Thoracic aorta (tissue), 2 donors: ENCODE data around the gene RGS19. TPM values are rescaled to one million over a fixed set of nuclear protein-coding genes. Genes with fewer than 3 reads are reported as not detected.

ENCODE experiments used
- ATAC-seq: fragments of 150-250 bp; one replicate; pipeline ENCODE4 v1.8.0; 2017; ENCODE audit warnings: low read depth; ENCODE audit not compliant: insufficient number of reproducible peaks, low FRiP score
- DNase-seq: peaks from one replicate; pipeline ENCODE4 v3.0.0-alpha.2; 2020; ENCODE audit warnings: low spot score
- H3K27ac ChIP-seq, 2 donors: fragments of 200-600 bp; sonication (generic); 1 replicate in 1 of 2; 2 replicates in 1 of 2; pipeline ENCODE4 v1.5.1; 2016; ENCODE audit warnings: mild to moderate bottlenecking in 2 of 2, moderate library complexity in 2 of 2
- H3K27me3 ChIP-seq: fragments of 200-600 bp; sonication (generic); replicated peaks from 2 replicates; pipeline ENCODE4 v1.6.0; 2016; ENCODE audit warnings: mild to moderate bottlenecking; ENCODE audit not compliant: insufficient read depth
- H3K36me3 ChIP-seq: fragments of 200-600 bp; sonication (generic); one replicate; pipeline ENCODE4 v1.5.1; 2016
- H3K4me1 ChIP-seq, 2 donors: fragments of 200-600 bp; sonication (generic); 1 replicate in 1 of 2; 2 replicates in 1 of 2; pipeline versions ENCODE4 v1.5.1 to v1.6.0; 2016; ENCODE audit warnings: low read depth in 2 of 2, mild to moderate bottlenecking in 1 of 2; ENCODE audit not compliant: control insufficient read depth in 1 of 2
- H3K4me3 ChIP-seq: fragments of 200-600 bp; sonication (generic); 2 replicates; pipeline ENCODE4 v1.5.1; 2016; ENCODE audit warnings: mild to moderate bottlenecking
- H3K9me3 ChIP-seq: fragments of 200-600 bp; sonication (generic); 2 replicates; pipeline ENCODE4 v1.5.1; 2016
- total RNA-seq, 2 donors: library from RNA; depleted of rRNA; stranded (reverse); fragments of >200 nt; gene quantifications; one replicate each; pipeline versions ENCODE4 v1.1.0 to v1.2.3, GENCODE V29; 2016
- TF ChIP-seq, protein P1 (sequence below): fragments of 200-600 bp; sonication (generic); IDR thresholded peaks from one replicate; pipeline ENCODE4 v1.5.1; 2019; ENCODE audit warnings: antibody characterized with exemption

RGS19 gene
- total RNA-seq, 2 donors from 2014 or later = 20.6 to 41.2 TPM

GRCh38 chr20:64068386-64069208, 10.7 kb downstream of the RGS19 start:
- H3K27me3 ChIP-seq = no peaks in the 10 kb centered on the region
- H3K4me3 ChIP-seq = no peak overlapping the region
- ATAC-seq (no peak), DNase-seq (no peak)
- H3K9me3 ChIP-seq = no peaks in the 10 kb centered on the region
- no peak overlapping the region for H3K27ac ChIP-seq
- H3K36me3 ChIP-seq = peaks cover 24% of the 10 kb centered on the region
- H3K4me1 ChIP-seq = peaks cover 14 to 17% of the 10 kb centered on the region in 2 donors
- TF ChIP-seq, protein P1, sequence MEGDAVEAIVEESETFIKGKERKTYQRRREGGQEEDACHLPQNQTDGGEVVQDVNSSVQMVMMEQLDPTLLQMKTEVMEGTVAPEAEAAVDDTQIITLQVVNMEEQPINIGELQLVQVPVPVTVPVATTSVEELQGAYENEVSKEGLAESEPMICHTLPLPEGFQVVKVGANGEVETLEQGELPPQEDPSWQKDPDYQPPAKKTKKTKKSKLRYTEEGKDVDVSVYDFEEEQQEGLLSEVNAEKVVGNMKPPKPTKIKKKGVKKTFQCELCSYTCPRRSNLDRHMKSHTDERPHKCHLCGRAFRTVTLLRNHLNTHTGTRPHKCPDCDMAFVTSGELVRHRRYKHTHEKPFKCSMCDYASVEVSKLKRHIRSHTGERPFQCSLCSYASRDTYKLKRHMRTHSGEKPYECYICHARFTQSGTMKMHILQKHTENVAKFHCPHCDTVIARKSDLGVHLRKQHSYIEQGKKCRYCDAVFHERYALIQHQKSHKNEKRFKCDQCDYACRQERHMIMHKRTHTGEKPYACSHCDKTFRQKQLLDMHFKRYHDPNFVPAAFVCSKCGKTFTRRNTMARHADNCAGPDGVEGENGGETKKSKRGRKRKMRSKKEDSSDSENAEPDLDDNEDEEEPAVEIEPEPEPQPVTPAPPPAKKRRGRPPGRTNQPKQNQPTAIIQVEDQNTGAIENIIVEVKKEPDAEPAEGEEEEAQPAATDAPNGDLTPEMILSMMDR = no peak

DNA sequence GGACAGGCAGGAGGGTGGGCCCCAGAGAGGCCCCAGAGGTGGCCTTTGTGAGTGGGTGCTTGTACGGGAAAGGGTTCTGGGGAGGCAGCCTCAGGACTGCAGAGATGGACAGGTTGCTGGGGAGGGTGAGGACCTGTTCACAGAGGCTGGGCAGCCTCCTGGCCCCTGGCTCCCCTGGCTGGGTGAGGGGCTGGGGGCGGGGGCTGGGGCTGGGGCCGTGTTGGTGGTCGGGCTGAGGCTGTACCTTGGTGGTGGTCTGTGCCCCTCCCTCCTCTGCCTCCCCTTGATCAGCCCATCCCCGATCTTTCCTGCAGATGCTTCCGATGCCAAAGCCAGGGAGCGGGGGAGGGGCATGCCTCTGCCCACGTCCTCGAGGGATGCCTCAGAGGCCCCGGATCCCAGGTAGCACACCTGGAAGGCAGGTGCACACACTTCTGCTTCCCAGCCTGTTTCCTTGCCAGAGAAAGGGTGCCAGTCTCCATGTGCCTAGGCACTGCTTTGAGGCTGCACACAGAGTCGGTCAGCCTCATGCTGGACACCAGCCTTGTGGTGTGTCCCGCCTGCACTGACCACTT, 11.5 kb downstream of the RGS19 start:
- no peak for DNase-seq
- Histone ChIP-seq H3K27ac (no peak overlapping the region), H3K27me3 (no peaks in the 10 kb centered on the region), H3K9me3 (no peaks in the 10 kb centered on the region), H3K4me1 (peaks cover 14 to 17% of the 10 kb centered on the region in 2 donors), H3K36me3 (peaks cover 16% of the 10 kb centered on the region), H3K4me3 (no peak overlapping the region)
- TF ChIP-seq, protein P1 = no peak
- no peak for ATAC-seq

- peaks cover 18 to 23% of the 10 kb centered on the region in 2 donors for H3K4me1 ChIP-seq
- no peak overlapping the region for H3K27ac ChIP-seq
- ATAC-seq (no peak), DNase-seq (no peak)
- no peaks in the 10 kb centered on the region for H3K9me3 ChIP-seq
- H3K36me3 ChIP-seq = peaks cover 13% of the 10 kb centered on the region
- H3K4me3 ChIP-seq = no peak overlapping the region
- TF ChIP-seq, protein P1 = no peak
- H3K27me3 ChIP-seq = no peaks in the 10 kb centered on the region
Observed at GRCh38 chr20:64067005-64067632, 12.2 kb downstream of the RGS19 start.

DNA sequence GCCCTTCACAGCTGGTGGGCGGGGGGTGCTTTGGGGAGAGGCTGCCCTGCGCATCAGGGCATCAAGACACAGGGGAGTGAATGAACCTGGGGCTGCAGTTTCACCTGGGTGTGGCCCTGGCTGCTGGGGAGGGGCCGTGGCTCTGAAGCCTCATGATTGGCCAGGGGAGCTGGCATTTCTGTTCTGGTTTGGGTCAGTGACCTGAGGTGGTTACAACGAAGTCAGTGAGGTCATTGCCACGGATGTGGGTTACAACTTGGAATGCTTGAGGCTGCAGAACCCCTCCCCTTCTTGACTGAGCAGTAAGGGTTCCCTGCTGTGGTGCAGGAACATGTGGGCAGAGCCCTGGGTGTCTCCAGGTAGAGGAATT, 13.4 kb downstream of the RGS19 start:
- ATAC-seq = no peak
- H3K27me3 ChIP-seq = no peaks in the 10 kb centered on the region
- H3K9me3 ChIP-seq = no peaks in the 10 kb centered on the region
- DNase-seq = no peak
- TF ChIP-seq, protein P1 = no peak
- H3K4me1 ChIP-seq = peaks cover 18 to 24% of the 10 kb centered on the region in 2 donors
- no peak overlapping the region for H3K27ac ChIP-seq
- no peak overlapping the region for H3K4me3 ChIP-seq
- peaks cover 7% of the 10 kb centered on the region for H3K36me3 ChIP-seq
